HEK293 (cell line): ENCODE measurements around the gene PLCB3.

Source experiments
- BCL11A ChIP-seq: fragments of 450-650 bp; formaldehyde crosslinking; IDR thresholded peaks from 2 replicates; pipeline ENCODE4 v1.5.1; 2016; ENCODE audit warnings: low read depth, missing biosample characterization, missing genetic modification characterization
- EGR2 ChIP-seq: fragments of 450-650 bp; formaldehyde crosslinking; IDR thresholded peaks from 2 replicates; pipeline ENCODE4 v1.5.1; 2016; ENCODE audit warnings: low read depth, missing biosample characterization, missing genetic modification characterization
- GLI4 ChIP-seq: fragments of 450-650 bp; formaldehyde crosslinking; IDR thresholded peaks from 2 replicates; pipeline ENCODE4 v1.5.1; 2016; ENCODE audit warnings: missing biosample characterization, missing genetic modification characterization
- HOXC10 ChIP-seq: sonication (generic); formaldehyde crosslinking; IDR thresholded peaks from 2 replicates; pipeline ENCODE4 v1.8.1; 2023; ENCODE audit warnings: mild to moderate bottlenecking, missing genetic modification reagents
- KLF8 ChIP-seq: fragments of 450-650 bp; formaldehyde crosslinking; IDR thresholded peaks from 2 replicates; pipeline ENCODE4 v1.5.1; 2016; ENCODE audit warnings: missing biosample characterization, missing genetic modification characterization
- MZF1 ChIP-seq: fragments of 450-650 bp; formaldehyde crosslinking; IDR thresholded peaks from 2 replicates; pipeline ENCODE4 v1.5.1; 2017; ENCODE audit warnings: missing biosample characterization, missing genetic modification characterization, borderline replicate concordance
- OSR2 ChIP-seq: fragments of 450-650 bp; formaldehyde crosslinking; IDR thresholded peaks from 2 replicates; pipeline ENCODE4 v1.5.1; 2016; ENCODE audit warnings: missing biosample characterization, missing genetic modification characterization
- SETDB1 ChIP-seq: IDR thresholded peaks from one replicate; pipeline ENCODE4 v1.6.1; 2017; ENCODE audit warnings: mild to moderate bottlenecking, low read length, moderate library complexity, mixed read lengths; ENCODE audit not compliant: insufficient read length
- SP2 ChIP-seq: fragments of 450-650 bp; formaldehyde crosslinking; IDR thresholded peaks from 2 replicates; pipeline ENCODE4 v1.5.1; 2016; ENCODE audit warnings: missing biosample characterization, missing genetic modification characterization
- ZBTB8A ChIP-seq: fragments of 450-650 bp; formaldehyde crosslinking; IDR thresholded peaks from 2 replicates; pipeline ENCODE4 v1.5.1; 2016; ENCODE audit warnings: missing biosample characterization, missing genetic modification characterization
- ZFP3 ChIP-seq: fragments of 450-650 bp; formaldehyde crosslinking; IDR thresholded peaks from 2 replicates; pipeline ENCODE4 v1.5.1; 2016; ENCODE audit warnings: low read depth, missing biosample characterization, missing genetic modification characterization
- ZNF155 ChIP-seq: fragments of 450-650 bp; formaldehyde crosslinking; IDR thresholded peaks from 2 replicates; pipeline ENCODE4 v1.5.1; 2016; ENCODE audit warnings: missing biosample characterization, missing genetic modification characterization
- ZNF184 ChIP-seq: fragments of 450-650 bp; IDR thresholded peaks from 2 replicates; pipeline ENCODE4 v1.5.1; 2018; ENCODE audit warnings: missing biosample characterization, mild to moderate bottlenecking, missing genetic modification characterization
- ZNF19 ChIP-seq: fragments of 450-650 bp; formaldehyde crosslinking; IDR thresholded peaks from 2 replicates; pipeline ENCODE4; 2016; ENCODE audit warnings: missing biosample characterization, missing genetic modification characterization, low read depth
- ZNF221 ChIP-seq: fragments of 450-650 bp; formaldehyde crosslinking; IDR thresholded peaks from 2 replicates; pipeline ENCODE4 v1.5.1; 2017; ENCODE audit warnings: missing biosample characterization, missing genetic modification characterization, borderline replicate concordance
- ZNF239 ChIP-seq: fragments of 450-650 bp; formaldehyde crosslinking; IDR thresholded peaks from 2 replicates; pipeline ENCODE4 v1.5.1; 2016; ENCODE audit warnings: missing biosample characterization, missing genetic modification characterization
- ZNF248 ChIP-seq: fragments of 450-650 bp; formaldehyde crosslinking; IDR thresholded peaks from 2 replicates; pipeline ENCODE4 v1.5.1; 2017; ENCODE audit warnings: missing biosample characterization, missing genetic modification characterization
- ZNF341 ChIP-seq: fragments of 450-650 bp; formaldehyde crosslinking; IDR thresholded peaks from 2 replicates; pipeline ENCODE4; 2016; ENCODE audit warnings: low read depth, missing biosample characterization, missing genetic modification characterization
- ZNF366 ChIP-seq: fragments of 450-650 bp; formaldehyde crosslinking; conservative IDR thresholded peaks from 2 replicates; pipeline ENCODE4 v1.5.1; 2016; ENCODE audit warnings: missing biosample characterization, missing genetic modification characterization
- ZNF423 ChIP-seq: fragments of 450-650 bp; formaldehyde crosslinking; IDR thresholded peaks from 2 replicates; pipeline ENCODE4 v1.5.1; 2016; ENCODE audit warnings: missing biosample characterization, missing genetic modification characterization
- ZNF558 ChIP-seq: fragments of 450-650 bp; formaldehyde crosslinking; IDR thresholded peaks from 2 replicates; pipeline ENCODE4 v1.5.1; 2016; ENCODE audit warnings: missing biosample characterization, missing genetic modification characterization
- ZNF596 ChIP-seq: fragments of 450-650 bp; IDR thresholded peaks from 2 replicates; pipeline ENCODE4 v1.5.0; 2018; ENCODE audit warnings: missing biosample characterization, mild to moderate bottlenecking, missing genetic modification characterization, moderate library complexity
- ZNF623 ChIP-seq: fragments of 450-650 bp; formaldehyde crosslinking; IDR thresholded peaks from 2 replicates; pipeline ENCODE4 v1.5.1; 2016; ENCODE audit warnings: missing biosample characterization, missing genetic modification characterization
- ZNF658 ChIP-seq: fragments of 450-650 bp; formaldehyde crosslinking; IDR thresholded peaks from 2 replicates; pipeline ENCODE4; 2016; ENCODE audit warnings: missing biosample characterization, missing genetic modification characterization
- ZNF660 ChIP-seq: fragments of 450-650 bp; IDR thresholded peaks from 2 replicates; pipeline ENCODE4 v1.5.1; 2018; ENCODE audit warnings: missing biosample characterization, mild to moderate bottlenecking, missing genetic modification characterization
- ZNF747 ChIP-seq: fragments of 450-650 bp; formaldehyde crosslinking; IDR thresholded peaks from 2 replicates; pipeline ENCODE4 v1.5.1; 2016; ENCODE audit warnings: missing biosample characterization, missing genetic modification characterization
- ZNF792 ChIP-seq: fragments of 450-650 bp; formaldehyde crosslinking; IDR thresholded peaks from 2 replicates; pipeline ENCODE4 v1.5.1; 2016; ENCODE audit warnings: missing biosample characterization, missing genetic modification characterization
- ZNF843 ChIP-seq: fragments of 450-650 bp; formaldehyde crosslinking; IDR thresholded peaks from 2 replicates; pipeline ENCODE4 v1.5.1; 2016; ENCODE audit warnings: missing biosample characterization, missing genetic modification characterization
- ZSCAN30 ChIP-seq: fragments of 450-650 bp; IDR thresholded peaks from 2 replicates; pipeline ENCODE4 v1.5.1; 2018; ENCODE audit warnings: missing biosample characterization, mild to moderate bottlenecking, missing genetic modification characterization, moderate library complexity
- TF ChIP-seq, protein P1 (sequence below): fragments of 450-650 bp; formaldehyde crosslinking; conservative IDR thresholded peaks from 2 replicates; pipeline ENCODE4 v1.5.1; 2016; ENCODE audit warnings: low read depth, missing biosample characterization, missing genetic modification characterization
- TF ChIP-seq, protein P2 (sequence below): fragments of 450-650 bp; formaldehyde crosslinking; IDR thresholded peaks from 2 replicates; pipeline ENCODE4 v1.5.1; 2016; ENCODE audit warnings: missing biosample characterization, missing genetic modification characterization, borderline replicate concordance
- TF ChIP-seq, protein P3 (sequence below): fragments of 450-650 bp; formaldehyde crosslinking; IDR thresholded peaks from 2 replicates; pipeline ENCODE4 v1.5.1; 2016; ENCODE audit warnings: missing biosample characterization, missing genetic modification characterization
- TF ChIP-seq, protein P4 (sequence below): fragments of 450-650 bp; formaldehyde crosslinking; IDR thresholded peaks from 2 replicates; pipeline ENCODE4 v1.5.1; 2017; ENCODE audit warnings: missing biosample characterization, mild to moderate bottlenecking, missing genetic modification characterization, moderate library complexity

The PLCB3 gene

DNA sequence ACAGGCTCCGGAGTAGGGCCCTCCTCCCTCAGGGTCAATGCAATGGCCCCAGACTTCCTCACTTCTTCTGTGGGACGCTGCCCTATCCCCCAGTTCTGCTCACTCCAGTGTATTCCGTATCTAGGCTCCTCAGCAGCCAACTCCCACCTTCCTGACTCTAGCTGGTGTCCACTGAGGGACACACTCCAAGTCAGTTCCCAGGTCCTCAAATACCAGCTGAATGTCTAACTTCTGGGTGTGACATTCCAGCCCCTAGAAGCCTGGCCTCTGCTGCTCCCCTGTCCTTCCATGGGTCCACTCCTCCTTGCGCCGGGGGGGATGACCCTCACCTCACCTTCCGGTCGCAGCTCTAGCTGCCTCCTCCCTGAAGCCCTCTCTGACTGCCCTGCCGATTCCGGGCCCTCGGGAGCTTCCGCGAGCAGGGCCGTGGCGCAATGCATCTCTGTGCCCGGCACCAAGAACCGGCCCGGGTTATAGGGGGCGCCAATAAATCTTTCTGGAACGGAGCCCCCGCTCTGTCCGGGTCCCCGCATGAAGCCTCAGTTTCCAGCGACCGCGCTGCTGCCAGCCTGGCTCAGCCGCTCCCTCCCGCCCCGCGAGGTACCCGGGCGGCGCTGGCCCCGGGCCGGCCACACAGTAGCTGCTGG is 17.7 kb downstream of the PLCB3 start (continued):
- no peak for TF ChIP-seq ZBTB8A (tag by site-specific recombination)
- TF ChIP-seq, protein P1, sequence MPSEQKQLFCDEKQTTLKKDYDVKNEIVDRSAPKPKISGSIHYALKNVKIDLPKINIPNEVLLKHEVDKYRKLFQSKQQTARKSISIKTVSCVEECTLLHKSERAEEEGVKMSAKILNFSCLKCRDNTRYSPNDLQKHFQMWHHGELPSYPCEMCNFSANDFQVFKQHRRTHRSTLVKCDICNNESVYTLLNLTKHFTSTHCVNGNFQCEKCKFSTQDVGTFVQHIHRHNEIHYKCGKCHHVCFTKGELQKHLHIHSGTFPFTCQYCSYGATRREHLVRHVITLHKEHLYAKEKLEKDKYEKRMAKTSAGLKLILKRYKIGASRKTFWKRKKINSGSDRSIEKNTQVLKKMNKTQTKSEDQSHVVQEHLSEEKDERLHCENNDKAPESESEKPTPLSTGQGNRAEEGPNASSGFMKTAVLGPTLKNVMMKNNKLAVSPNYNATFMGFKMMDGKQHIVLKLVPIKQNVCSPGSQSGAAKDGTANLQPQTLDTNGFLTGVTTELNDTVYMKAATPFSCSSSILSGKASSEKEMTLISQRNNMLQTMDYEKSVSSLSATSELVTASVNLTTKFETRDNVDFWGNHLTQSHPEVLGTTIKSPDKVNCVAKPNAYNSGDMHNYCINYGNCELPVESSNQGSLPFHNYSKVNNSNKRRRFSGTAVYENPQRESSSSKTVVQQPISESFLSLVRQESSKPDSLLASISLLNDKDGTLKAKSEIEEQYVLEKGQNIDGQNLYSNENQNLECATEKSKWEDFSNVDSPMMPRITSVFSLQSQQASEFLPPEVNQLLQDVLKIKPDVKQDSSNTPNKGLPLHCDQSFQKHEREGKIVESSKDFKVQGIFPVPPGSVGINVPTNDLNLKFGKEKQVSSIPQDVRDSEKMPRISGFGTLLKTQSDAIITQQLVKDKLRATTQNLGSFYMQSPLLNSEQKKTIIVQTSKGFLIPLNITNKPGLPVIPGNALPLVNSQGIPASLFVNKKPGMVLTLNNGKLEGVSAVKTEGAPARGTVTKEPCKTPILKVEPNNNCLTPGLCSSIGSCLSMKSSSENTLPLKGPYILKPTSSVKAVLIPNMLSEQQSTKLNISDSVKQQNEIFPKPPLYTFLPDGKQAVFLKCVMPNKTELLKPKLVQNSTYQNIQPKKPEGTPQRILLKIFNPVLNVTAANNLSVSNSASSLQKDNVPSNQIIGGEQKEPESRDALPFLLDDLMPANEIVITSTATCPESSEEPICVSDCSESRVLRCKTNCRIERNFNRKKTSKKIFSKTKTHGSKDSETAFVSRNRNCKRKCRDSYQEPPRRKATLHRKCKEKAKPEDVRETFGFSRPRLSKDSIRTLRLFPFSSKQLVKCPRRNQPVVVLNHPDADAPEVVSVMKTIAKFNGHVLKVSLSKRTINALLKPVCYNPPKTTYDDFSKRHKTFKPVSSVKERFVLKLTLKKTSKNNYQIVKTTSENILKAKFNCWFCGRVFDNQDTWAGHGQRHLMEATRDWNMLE (tag by site-specific recombination): no peak
- TF ChIP-seq ZNF341 (tag by site-specific recombination): 0 out of 2 replicates have a peak, but pooled peaks have one; percentile 49
- TF ChIP-seq ZNF658 (tag by site-specific recombination): no peak
- TF ChIP-seq ZNF792 (tag by site-specific recombination): no peak
- no peak for TF ChIP-seq ZNF747
- no peak for TF ChIP-seq ZNF155 (tag by site-specific recombination)
- no peak for TF ChIP-seq ZNF596 (tag by site-specific recombination)
- no peak for TF ChIP-seq ZNF248
- no peak for TF ChIP-seq ZNF423
- TF ChIP-seq SETDB1: no peak
- no peak for TF ChIP-seq ZNF623 (tag by site-specific recombination)
- TF ChIP-seq, protein P2, sequence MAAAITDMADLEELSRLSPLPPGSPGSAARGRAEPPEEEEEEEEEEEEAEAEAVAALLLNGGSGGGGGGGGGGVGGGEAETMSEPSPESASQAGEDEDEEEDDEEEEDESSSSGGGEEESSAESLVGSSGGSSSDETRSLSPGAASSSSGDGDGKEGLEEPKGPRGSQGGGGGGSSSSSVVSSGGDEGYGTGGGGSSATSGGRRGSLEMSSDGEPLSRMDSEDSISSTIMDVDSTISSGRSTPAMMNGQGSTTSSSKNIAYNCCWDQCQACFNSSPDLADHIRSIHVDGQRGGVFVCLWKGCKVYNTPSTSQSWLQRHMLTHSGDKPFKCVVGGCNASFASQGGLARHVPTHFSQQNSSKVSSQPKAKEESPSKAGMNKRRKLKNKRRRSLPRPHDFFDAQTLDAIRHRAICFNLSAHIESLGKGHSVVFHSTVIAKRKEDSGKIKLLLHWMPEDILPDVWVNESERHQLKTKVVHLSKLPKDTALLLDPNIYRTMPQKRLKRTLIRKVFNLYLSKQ (tag by site-specific recombination): no peak
- no peak for TF ChIP-seq EGR2 (tag by site-specific recombination)
- no peak; the same call in 1 of the 2 replicates for TF ChIP-seq SP2 (tag by site-specific recombination)
- no peak for TF ChIP-seq GLI4 (tag by site-specific recombination)
- TF ChIP-seq, protein P3, sequence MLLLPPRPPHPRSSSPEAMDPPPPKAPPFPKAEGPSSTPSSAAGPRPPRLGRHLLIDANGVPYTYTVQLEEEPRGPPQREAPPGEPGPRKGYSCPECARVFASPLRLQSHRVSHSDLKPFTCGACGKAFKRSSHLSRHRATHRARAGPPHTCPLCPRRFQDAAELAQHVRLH: peak; percentile 98
- TF ChIP-seq ZSCAN30: no peak; the same call in 1 of the 2 replicates
- TF ChIP-seq KLF8 (tag by site-specific recombination): peak; percentile 20; the same call in 1 of the 2 replicates
- no peak for TF ChIP-seq ZNF558 (tag by site-specific recombination)
- TF ChIP-seq ZNF184: no peak
- TF ChIP-seq HOXC10 (CRISPR knock-in tag): no peak
- no peak for TF ChIP-seq ZNF19 (tag by site-specific recombination)
- TF ChIP-seq ZNF843: no peak
- no peak for TF ChIP-seq ZNF221 (tag by site-specific recombination)
- TF ChIP-seq OSR2 (tag by site-specific recombination): no peak
- no peak for TF ChIP-seq ZNF660
- TF ChIP-seq BCL11A: peak; percentile 37; the same call in 1 of the 2 replicates
- no peak for TF ChIP-seq ZNF239 (tag by site-specific recombination)
- no peak for TF ChIP-seq ZFP3
- TF ChIP-seq MZF1 (tag by site-specific recombination): no peak
- 0 out of 2 replicates have a peak, but pooled peaks have one; percentile 14 for TF ChIP-seq ZNF366 (tag by site-specific recombination)
- TF ChIP-seq, protein P4, sequence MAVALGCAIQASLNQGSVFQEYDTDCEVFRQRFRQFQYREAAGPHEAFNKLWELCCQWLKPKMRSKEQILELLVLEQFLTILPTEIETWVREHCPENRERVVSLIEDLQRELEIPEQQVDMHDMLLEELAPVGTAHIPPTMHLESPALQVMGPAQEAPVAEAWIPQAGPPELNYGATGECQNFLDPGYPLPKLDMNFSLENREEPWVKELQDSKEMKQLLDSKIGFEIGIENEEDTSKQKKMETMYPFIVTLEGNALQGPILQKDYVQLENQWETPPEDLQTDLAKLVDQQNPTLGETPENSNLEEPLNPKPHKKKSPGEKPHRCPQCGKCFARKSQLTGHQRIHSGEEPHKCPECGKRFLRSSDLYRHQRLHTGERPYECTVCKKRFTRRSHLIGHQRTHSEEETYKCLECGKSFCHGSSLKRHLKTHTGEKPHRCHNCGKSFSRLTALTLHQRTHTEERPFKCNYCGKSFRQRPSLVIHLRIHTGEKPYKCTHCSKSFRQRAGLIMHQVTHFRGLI (tag by site-specific recombination): no peak
